Left lung (tissue), 10 donors: ENCODE measurements around the gene HNRNPU. TPM values are rescaled to one million over a fixed set of nuclear protein-coding genes. Genes with fewer than 3 reads are reported as not detected.

Experiments used
- ATAC-seq: fragments of 200-7000 bp; cut with Tn5 transposase; one replicate; pipeline ENCODE4 v1.9.1; 2020; ENCODE audit warnings: moderate library complexity
- DNase-seq, 4 donors: peaks; one replicate each; pipeline ENCODE4 v3.0.0-alpha.2; 2013 to 2020
- H3K27ac ChIP-seq, 2 donors: fragments of 200-600 bp; sonication (generic) in 1 of 2; one replicate each; pipeline versions ENCODE4 v1.5.0 to v1.8.0; 2020 to 2021
- H3K27me3 ChIP-seq, 2 donors: fragments of 200-600 bp; sonication (generic) in 1 of 2; one replicate each; pipeline versions ENCODE4 v1.5.0 to v1.8.0; 2020 to 2021
- H3K36me3 ChIP-seq, 2 donors: fragments of 200-600 bp; sonication (generic) in 1 of 2; one replicate each; pipeline versions ENCODE4 v1.5.0 to v1.8.0; 2020 to 2021
- H3K4me1 ChIP-seq, 2 donors: fragments of 200-600 bp; one replicate each; pipeline ENCODE4 v1.8.0; 2021
- H3K4me3 ChIP-seq, 2 donors: fragments of 200-600 bp; sonication (generic) in 1 of 2; one replicate each; pipeline versions ENCODE4 v1.5.0 to v1.8.0; 2020 to 2021; ENCODE audit warnings: mild to moderate bottlenecking in 1 of 2
- H3K9me3 ChIP-seq, 2 donors: fragments of 200-600 bp; sonication (generic) in 1 of 2; one replicate each; pipeline versions ENCODE4 v1.5.0 to v1.8.0; 2020 to 2021
- intact Hi-C, 2 donors: fragments of 100-400 bp; cut with DNase I; formaldehyde crosslinking; loops; one replicate each; pipeline versions ENCODE4 v1.11.2 to v1.14.2; 2022
- polyA plus RNA-seq, 6 donors: library from polyadenylated mRNA; unstranded; fragments of 120-200 nt; gene quantifications; one replicate each; pipeline ENCODE4 v1.2.1, GENCODE V29; 2013; ENCODE audit not compliant: insufficient read length in 6 of 6
- total RNA-seq, 2 donors: library from RNA; stranded (reverse); fragmentation: NEBNext Ultra II Directional; extraction: Animal tissue kit (Norgen Biotek cat#: 25700); gene quantifications; one replicate each; pipeline ENCODE4 v1.2.1, GENCODE V29; 2021
- TF ChIP-seq, protein P1 (sequence below), 2 donors: fragments of 200-600 bp; sonication (generic) in 1 of 2; IDR thresholded peaks; one replicate each; pipeline versions ENCODE4 v1.5.0 to v1.8.0; 2021; ENCODE audit warnings: antibody characterized with exemption in 2 of 2
- donor health status: DM: no; HTN: yes; CAD: no.
- donor health status: DM: no; HTN: no; CAD: no.

The HNRNPU gene
- total and polyA plus RNA-seq, 8 donors, result 248 to 663 (median 608) TPM

DNA sequence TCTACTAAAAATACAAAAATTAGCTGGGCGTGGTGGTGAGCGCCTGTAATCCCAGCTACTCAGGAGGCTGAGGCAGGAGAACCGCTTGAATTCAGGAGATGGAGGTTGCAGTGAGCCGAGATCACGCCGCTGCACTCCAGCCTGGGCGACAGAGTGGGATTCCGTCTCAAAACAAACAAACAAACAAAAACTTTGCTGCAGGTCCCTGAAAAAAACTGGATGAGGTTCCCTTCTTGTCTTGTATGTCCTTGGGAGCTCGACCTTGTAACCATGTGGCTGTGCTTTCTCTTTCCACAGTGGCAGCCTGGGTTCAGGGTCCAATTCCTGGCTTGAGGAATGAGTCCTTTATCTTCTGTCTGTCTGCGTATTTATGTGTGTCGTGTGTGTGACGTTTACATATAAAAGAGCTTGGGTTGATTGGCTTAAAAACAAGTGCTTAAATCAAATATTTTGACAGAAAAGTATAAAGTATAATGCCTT, 46.9 kb downstream of the HNRNPU start:
- intact Hi-C loops, result no loop called here
- no peak for ATAC-seq
- DNase-seq, result no peak
- H3K27ac ChIP-seq, result no peak overlapping the region
- no peaks in the 10 kb centered on the region for H3K4me1 ChIP-seq
- no peaks in the 10 kb centered on the region for H3K9me3 ChIP-seq
- H3K27me3 ChIP-seq, result no peaks in the 10 kb centered on the region
- no peak overlapping the region for H3K4me3 ChIP-seq
- H3K36me3 ChIP-seq, result no peaks in the 10 kb centered on the region
- TF ChIP-seq, protein P1, sequence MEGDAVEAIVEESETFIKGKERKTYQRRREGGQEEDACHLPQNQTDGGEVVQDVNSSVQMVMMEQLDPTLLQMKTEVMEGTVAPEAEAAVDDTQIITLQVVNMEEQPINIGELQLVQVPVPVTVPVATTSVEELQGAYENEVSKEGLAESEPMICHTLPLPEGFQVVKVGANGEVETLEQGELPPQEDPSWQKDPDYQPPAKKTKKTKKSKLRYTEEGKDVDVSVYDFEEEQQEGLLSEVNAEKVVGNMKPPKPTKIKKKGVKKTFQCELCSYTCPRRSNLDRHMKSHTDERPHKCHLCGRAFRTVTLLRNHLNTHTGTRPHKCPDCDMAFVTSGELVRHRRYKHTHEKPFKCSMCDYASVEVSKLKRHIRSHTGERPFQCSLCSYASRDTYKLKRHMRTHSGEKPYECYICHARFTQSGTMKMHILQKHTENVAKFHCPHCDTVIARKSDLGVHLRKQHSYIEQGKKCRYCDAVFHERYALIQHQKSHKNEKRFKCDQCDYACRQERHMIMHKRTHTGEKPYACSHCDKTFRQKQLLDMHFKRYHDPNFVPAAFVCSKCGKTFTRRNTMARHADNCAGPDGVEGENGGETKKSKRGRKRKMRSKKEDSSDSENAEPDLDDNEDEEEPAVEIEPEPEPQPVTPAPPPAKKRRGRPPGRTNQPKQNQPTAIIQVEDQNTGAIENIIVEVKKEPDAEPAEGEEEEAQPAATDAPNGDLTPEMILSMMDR (IDR thresholded peaks at IDR 0.05), result no peak

DNA sequence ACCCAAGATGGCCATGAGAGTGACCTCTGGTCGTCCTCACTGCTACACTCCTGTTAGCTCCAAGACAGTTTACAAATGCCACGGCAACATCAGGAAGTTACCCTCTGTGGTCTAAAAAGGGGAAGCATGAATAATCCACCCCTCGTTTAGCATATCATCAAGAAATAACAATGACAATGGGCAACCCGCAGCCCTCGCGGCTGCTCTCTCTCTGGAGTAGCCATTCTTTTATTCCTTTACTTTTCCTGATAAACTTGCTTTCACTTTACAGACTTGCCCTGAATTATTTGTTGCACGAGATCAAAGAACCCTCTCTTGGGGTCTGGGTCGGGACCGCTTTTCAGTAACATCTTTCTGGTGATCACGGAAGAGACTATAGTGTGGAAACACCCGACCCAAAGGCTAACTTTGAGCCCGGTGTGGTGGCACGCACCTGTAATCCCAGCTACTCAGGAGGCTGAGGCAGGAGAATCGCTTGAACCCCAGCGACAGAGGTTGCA, 48.7 kb downstream of the HNRNPU start:
- Histone ChIP-seq H3K4me1 (no peaks in the 10 kb centered on the region), H3K36me3 (no peaks in the 10 kb centered on the region), H3K4me3 (peak overlapping the region in 1 of 2 donors; percentile 22), H3K27ac (peak overlapping the region in 1 of 2 donors; percentile 68), H3K9me3 (no peaks in the 10 kb centered on the region), H3K27me3 (no peaks in the 10 kb centered on the region)
- TF ChIP-seq, protein P1 (IDR thresholded peaks at IDR 0.05), result no peak
- intact Hi-C loops, result no loop called here
- peak in 1 of 4 donors; percentile 43 for DNase-seq
- ATAC-seq, result peak; percentile 46

DNA sequence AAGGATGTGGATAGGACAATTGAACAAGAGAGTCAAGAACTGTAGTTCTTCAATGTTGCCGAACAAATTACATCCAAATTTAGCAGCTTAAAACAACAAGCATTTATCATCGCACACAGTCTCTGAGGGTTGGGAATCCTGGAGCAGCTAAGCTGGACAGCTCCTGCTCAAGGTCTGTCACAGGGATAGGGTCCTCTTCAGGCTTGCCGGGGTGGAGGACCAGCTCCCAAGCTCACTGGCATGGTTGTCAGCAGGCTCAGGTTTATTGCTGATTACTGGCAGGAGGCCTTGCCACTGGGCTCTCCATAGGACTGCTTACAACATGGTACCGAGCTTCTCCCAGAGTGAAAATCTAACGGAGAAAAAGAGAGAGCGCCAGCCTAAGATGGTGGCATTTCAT, 51.0 kb downstream of the HNRNPU start:
- intact Hi-C loops, result no loop called here
- Histone ChIP-seq H3K4me3 (no peak overlapping the region), H3K36me3 (no peaks in the 10 kb centered on the region), H3K9me3 (no peaks in the 10 kb centered on the region), H3K4me1 (no peaks in the 10 kb centered on the region), H3K27ac (no peak overlapping the region), H3K27me3 (no peaks in the 10 kb centered on the region)
- DNase-seq (no peak), ATAC-seq (no peak)
- TF ChIP-seq, protein P1 (IDR thresholded peaks at IDR 0.05), result no peak

DNA sequence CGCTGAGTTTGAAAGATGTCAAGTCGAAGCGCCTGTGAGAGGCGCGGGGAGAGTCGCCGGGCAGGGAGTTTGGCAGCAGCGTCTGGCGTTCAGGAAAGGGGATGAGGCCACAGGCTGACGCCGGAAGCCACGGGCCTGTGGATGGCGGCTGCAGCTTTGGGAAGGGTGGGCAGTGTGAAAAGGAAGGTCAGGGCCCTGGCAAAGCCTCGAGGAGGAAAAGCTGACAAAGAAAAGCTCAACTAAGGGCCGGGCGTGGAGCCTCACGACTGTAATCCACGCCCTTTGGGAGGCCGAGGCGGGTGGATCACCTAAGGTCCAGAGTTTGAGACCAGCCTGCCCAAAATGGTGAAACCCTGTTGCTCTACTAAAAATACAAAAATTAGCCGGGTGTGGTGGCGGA, 54.1 kb downstream of the HNRNPU start:
- no peak overlapping the region for H3K4me3 ChIP-seq
- DNase-seq, result no peak
- no peaks in the 10 kb centered on the region for H3K9me3 ChIP-seq
- TF ChIP-seq, protein P1 (IDR thresholded peaks at IDR 0.05), result no peak
- no peaks in the 10 kb centered on the region for H3K27me3 ChIP-seq
- H3K4me1 ChIP-seq, result no peaks in the 10 kb centered on the region
- H3K36me3 ChIP-seq, result no peaks in the 10 kb centered on the region
- no peak for ATAC-seq
- H3K27ac ChIP-seq, result no peak overlapping the region
- intact Hi-C loops, result no loop called here

DNA sequence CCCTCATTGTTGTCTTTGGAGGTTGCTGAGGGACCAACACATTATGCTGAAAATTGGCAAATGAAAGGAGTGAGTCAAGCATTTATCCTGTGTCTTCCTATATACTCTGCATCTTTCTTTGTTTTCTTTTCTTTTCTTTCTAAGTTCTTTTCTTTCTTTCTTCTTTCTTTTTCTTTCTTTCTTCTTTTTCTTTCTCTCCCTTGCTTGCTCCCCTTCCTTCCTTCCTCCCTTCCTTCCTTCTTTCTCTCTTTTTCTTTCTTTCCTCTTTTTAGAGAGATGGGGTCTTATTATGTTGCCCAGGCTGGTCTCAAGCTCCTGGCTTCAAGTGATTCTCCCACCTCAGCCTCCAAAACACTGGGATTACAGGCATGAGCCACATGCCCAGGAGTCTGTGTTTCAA, 57.2 kb downstream of the HNRNPU start:
- intact Hi-C loops, result no loop called here
- Histone ChIP-seq H3K9me3 (no peaks in the 10 kb centered on the region), H3K4me3 (no peak overlapping the region), H3K36me3 (no peaks in the 10 kb centered on the region), H3K27ac (no peak overlapping the region), H3K4me1 (no peaks in the 10 kb centered on the region), H3K27me3 (no peaks in the 10 kb centered on the region)
- no peak for ATAC-seq
- TF ChIP-seq, protein P1 (IDR thresholded peaks at IDR 0.05), result no peak
- DNase-seq, result no peak
